ENCODE data around the gene NUP205. TPM values are rescaled to one million over a fixed set of nuclear protein-coding genes. Genes with fewer than 3 reads are reported as not detected.
A peak's percentile ranks its signal among the peaks of the same experiment; 100 is the strongest.

The NUP205 gene
- total RNA-seq, 6 experiments from 2014 or later, result 12.3 to 20.8 (median 16.1) TPM

GRCh38 chr7:135517060-135517459 is 40.7 kb upstream of the NUP205 start:
- Histone ChIP-seq H3K27me3 (no peaks in the 10 kb centered on the region), H3K9me3 (no peaks in the 10 kb centered on the region), H3K4me1 (no peaks in the 10 kb centered on the region), H3K36me3 (no peaks in the 10 kb centered on the region), H3K4me3 (no peak overlapping the region), H3K27ac (no peak overlapping the region)
- intact Hi-C loops (cut with DNase I), result no loop called here
- TF ChIP-seq POLR2A (IDR thresholded peaks at IDR 0.05) (no peak), CTCF (IDR thresholded peaks at IDR 0.05) (no peak)
- WGBS (ENCODE audit: insufficient coverage, low coverage, low lambda C conversion rate, missing lambda C conversion rate), result 60% methylated on average over 3 of the region's 3 CpGs
- no peak for ATAC-seq
- no peak for DNase-seq

- 91% methylated on average over 1 of the region's 1 CpG for WGBS (ENCODE audit: insufficient coverage, low coverage, low lambda C conversion rate, missing lambda C conversion rate)
- TF ChIP-seq POLR2A (IDR thresholded peaks at IDR 0.05), result no peak
- no peak for TF ChIP-seq CTCF (IDR thresholded peaks at IDR 0.05)
- H3K4me3 ChIP-seq, result no peak overlapping the region
- H3K9me3 ChIP-seq, result no peaks in the 10 kb centered on the region
- no peak overlapping the region for H3K27ac ChIP-seq
- intact Hi-C loops (cut with DNase I), result no loop called here
- ATAC-seq (no peak), DNase-seq (no peak)
- no peaks in the 10 kb centered on the region for H3K4me1 ChIP-seq
- no peaks in the 10 kb centered on the region for H3K27me3 ChIP-seq
- H3K36me3 ChIP-seq, result no peaks in the 10 kb centered on the region
Measured at GRCh38 chr7:135518748-135519147, 39.0 kb upstream of the NUP205 start.

GRCh38 chr7:135519233-135519688 is 38.5 kb upstream of the NUP205 start:
- H3K27ac ChIP-seq, result no peak overlapping the region
- H3K36me3 ChIP-seq, result no peaks in the 10 kb centered on the region
- no peak for TF ChIP-seq POLR2A (IDR thresholded peaks at IDR 0.05)
- TF ChIP-seq CTCF (IDR thresholded peaks at IDR 0.05), result no peak
- intact Hi-C loops (cut with DNase I), result no loop called here
- H3K9me3 ChIP-seq, result no peaks in the 10 kb centered on the region
- H3K27me3 ChIP-seq, result no peaks in the 10 kb centered on the region
- ATAC-seq (peak in 2 of 4 donors; percentile 28 to 52), DNase-seq (no peak)
- H3K4me3 ChIP-seq, result no peak overlapping the region
- no peaks in the 10 kb centered on the region for H3K4me1 ChIP-seq

GRCh38 chr7:135519871-135520270 is 37.8 kb upstream of the NUP205 start:
- no peak for DNase-seq
- Histone ChIP-seq H3K27ac (no peak overlapping the region), H3K36me3 (no peaks in the 10 kb centered on the region), H3K9me3 (no peaks in the 10 kb centered on the region), H3K27me3 (no peaks in the 10 kb centered on the region), H3K4me3 (no peak overlapping the region), H3K4me1 (no peaks in the 10 kb centered on the region)
- ATAC-seq, result no peak
- TF ChIP-seq POLR2A (IDR thresholded peaks at IDR 0.05) (no peak), CTCF (IDR thresholded peaks at IDR 0.05) (no peak)
- intact Hi-C loops (cut with DNase I), result no loop called here
- 79% methylated on average over 4 of the region's 4 CpGs for WGBS (ENCODE audit: insufficient coverage, low coverage, low lambda C conversion rate, missing lambda C conversion rate)

- H3K4me1 ChIP-seq, result no peaks in the 10 kb centered on the region
- no peaks in the 10 kb centered on the region for H3K36me3 ChIP-seq
- DNase-seq, result no peak
- H3K27ac ChIP-seq, result no peak overlapping the region
- TF ChIP-seq CTCF (IDR thresholded peaks at IDR 0.05) (no peak), POLR2A (IDR thresholded peaks at IDR 0.05) (no peak)
- no peaks in the 10 kb centered on the region for H3K9me3 ChIP-seq
- intact Hi-C loops (cut with DNase I), result no loop called here
- 86% methylated on average over 5 of the region's 6 CpGs for WGBS (ENCODE audit: insufficient coverage, low coverage, low lambda C conversion rate, missing lambda C conversion rate)
- no peak for ATAC-seq
- no peak overlapping the region for H3K4me3 ChIP-seq
- H3K27me3 ChIP-seq, result no peaks in the 10 kb centered on the region
Measured at GRCh38 chr7:135522509-135522908, 35.2 kb upstream of the NUP205 start.

Measured in right lobe of liver (tissue), 6 donors.